Neuronal stem cell (in vitro differentiated cells): ENCODE data around the gene MXRA8.

Experiments
- DNase-seq: peaks from one replicate; pipeline ENCODE4 v3.0.0-alpha.2; 2013; ENCODE audit warnings: low spot score
- H2AFZ ChIP-seq: one replicate; pipeline ENCODE4 v1.6.1; 2013; ENCODE audit warnings: mild to moderate bottlenecking, low read length, inconsistent platforms
- H2AK5ac ChIP-seq: 2 replicates; pipeline ENCODE4 v1.6.1; 2013; ENCODE audit warnings: low read depth, mild to moderate bottlenecking, inconsistent platforms, low read length, moderate library complexity, mixed read lengths
- H2BK120ac ChIP-seq: 2 replicates; pipeline ENCODE4 v1.6.1; 2013; ENCODE audit warnings: low read depth, mild to moderate bottlenecking, inconsistent platforms, low read length, moderate library complexity, mixed read lengths
- H2BK12ac ChIP-seq: one replicate; pipeline ENCODE4 v1.6.1; 2013; ENCODE audit warnings: low read length, inconsistent platforms
- H2BK15ac ChIP-seq: 2 replicates; pipeline ENCODE4 v1.6.1; 2013; ENCODE audit warnings: mild to moderate bottlenecking, low read length, inconsistent platforms, mixed read lengths
- H2BK5ac ChIP-seq: one replicate; pipeline ENCODE4 v1.6.1; 2013; ENCODE audit warnings: inconsistent platforms, mild to moderate bottlenecking, low read length, moderate library complexity
- H3K14ac ChIP-seq: one replicate; pipeline ENCODE4 v1.6.1; 2013; ENCODE audit warnings: low read length, inconsistent platforms
- H3K18ac ChIP-seq: 2 replicates; pipeline ENCODE4 v1.6.1; 2013; ENCODE audit warnings: low read length, inconsistent platforms
- H3K23ac ChIP-seq: 2 replicates; pipeline ENCODE4 v1.6.1; 2013; ENCODE audit warnings: low read depth, mild to moderate bottlenecking, mixed read lengths, low read length, inconsistent platforms; ENCODE audit not compliant: poor library complexity
- H3K27ac ChIP-seq: replicated peaks from 3 replicates; pipeline ENCODE4 v1.5.1; 2013; ENCODE audit warnings: low read length, inconsistent platforms
- H3K27me3 ChIP-seq, 3 experiments: 2 replicates each; pipeline ENCODE4 v1.6.1; 2013; ENCODE audit warnings: low read length in 3 of 3, mild to moderate bottlenecking in 2 of 3, inconsistent platforms in 1 of 3, low read depth in 1 of 3, mixed read lengths in 1 of 3, moderate library complexity in 1 of 3; ENCODE audit not compliant: control insufficient read depth in 3 of 3, insufficient read depth in 3 of 3
- H3K36me3 ChIP-seq, 2 donors: replicated peaks in 1 of 2; 2 replicates each; pipeline ENCODE4 v1.6.1; 2013; ENCODE audit warnings: low read length in 2 of 2; ENCODE audit not compliant: control insufficient read depth in 2 of 2, insufficient read depth in 2 of 2
- H3K4ac ChIP-seq: 2 replicates; pipeline ENCODE4 v1.6.1; 2013; ENCODE audit warnings: inconsistent platforms, mild to moderate bottlenecking, low read length, moderate library complexity
- H3K4me1 ChIP-seq, 2 donors: 1 replicate in 1 of 2; 2 replicates in 1 of 2; pipeline ENCODE4 v1.6.1; 2013; ENCODE audit warnings: low read length in 2 of 2, low read depth in 1 of 2; ENCODE audit not compliant: control insufficient read depth in 2 of 2, insufficient read depth in 1 of 2
- H3K4me2 ChIP-seq: one replicate; pipeline ENCODE4 v1.6.1; 2013; ENCODE audit warnings: mild to moderate bottlenecking, low read length, inconsistent platforms; ENCODE audit not compliant: insufficient read depth, poor library complexity, severe bottlenecking
- H3K4me3 ChIP-seq, 2 donors: 2 replicates each; pipeline ENCODE4 v1.5.1; 2013; ENCODE audit warnings: low read length in 2 of 2, mild to moderate bottlenecking in 2 of 2, inconsistent platforms in 1 of 2, moderate library complexity in 1 of 2
- H3K79me1 ChIP-seq: one replicate; pipeline ENCODE4 v1.6.1; 2013; ENCODE audit warnings: low read depth, mild to moderate bottlenecking, inconsistent platforms, low read length, moderate library complexity
- H3K9ac ChIP-seq: one replicate; pipeline ENCODE4 v1.6.1; 2013; ENCODE audit warnings: mild to moderate bottlenecking, low read depth, low read length, inconsistent platforms; ENCODE audit not compliant: poor library complexity
- H3K9me3 ChIP-seq, 2 donors: replicated peaks in 1 of 2; 2 replicates each; pipeline versions ENCODE3 to v1.6.1; 2013; ENCODE audit warnings: low read length in 2 of 2, mild to moderate bottlenecking in 2 of 2, inconsistent platforms in 1 of 2, low read depth in 1 of 2, mixed read lengths in 1 of 2, moderate library complexity in 1 of 2; ENCODE audit not compliant: control insufficient read depth in 2 of 2, insufficient read depth in 1 of 2
- H4K8ac ChIP-seq: one replicate; pipeline ENCODE4 v1.6.1; 2013; ENCODE audit warnings: low read depth, mild to moderate bottlenecking, inconsistent platforms, low read length, moderate library complexity
- H4K91ac ChIP-seq: one replicate; pipeline ENCODE4 v1.6.1; 2013; ENCODE audit warnings: low read length, low read depth, mild to moderate bottlenecking, inconsistent platforms; ENCODE audit not compliant: poor library complexity
- WGBS, 2 donors: extraction: QIAGEN DNeasy Blood & Tissue Kit; methylation state at CpG; one replicate each; pipeline ENCODE4 v1.1.7; 2013; ENCODE audit warnings: missing lambda C conversion rate in 2 of 2, mixed read lengths in 1 of 2; ENCODE audit not compliant: insufficient read length in 2 of 2, insufficient replicate concordance in 1 of 2; ENCODE audit errors: extremely low coverage in 2 of 2; 5-methylcytosine and 5-hydroxymethylcytosine counted together

MXRA8 gene

GRCh38 chr1:1332031-1332755 is 26.2 kb downstream of the MXRA8 start:
- Histone ChIP-seq H3K14ac (peak overlapping the region; percentile 38), H4K91ac (no peak overlapping the region), H2BK15ac (no peak overlapping the region), H3K36me3 (peaks cover 13 to 28% of the 10 kb centered on the region in 2 donors), H3K27me3 (peaks cover 0 to 2% (median 0%) of the 10 kb centered on the region in 3 experiments), H2BK12ac (peak overlapping the region; percentile 6), H3K4me1 (peaks cover 8 to 11% of the 10 kb centered on the region in 2 donors), H2AK5ac (no peak overlapping the region), H3K4me3 (no peak overlapping the region), H4K8ac (peak overlapping the region; percentile 43), H2AFZ (no peak overlapping the region), H3K79me1 (peaks cover 14% of the 10 kb centered on the region), H3K23ac (peak overlapping the region; percentile 99), H3K9ac (peak overlapping the region; percentile 70), H2BK5ac (peak overlapping the region; percentile 13), H3K18ac (no peak overlapping the region), H3K9me3 (peaks cover 0 to 9% of the 10 kb centered on the region in 2 donors), H2BK120ac (no peak overlapping the region), H3K4me2 (no peak overlapping the region), H3K4ac (peak overlapping the region; percentile 53), H3K27ac (no peak overlapping the region)
- WGBS, 2 donors = no CpG with 5 or more reads among the region's 57 CpGs
- DNase-seq = no peak

- peak within 1 kb of the TSS; percentile 76 for H3K18ac ChIP-seq
- peak within 1 kb of the TSS in 1 of 2 donors; percentile 73 for H3K4me3 ChIP-seq
- H3K27me3 ChIP-seq = peaks cover 0 to 2% (median 0%) of the 10 kb centered on the region in 3 experiments
- H2BK5ac ChIP-seq = peak within 1 kb of the TSS; percentile 53
- H3K4me1 ChIP-seq = peaks cover 8 to 11% of the 10 kb centered on the region in 2 donors
- H2AK5ac ChIP-seq = peak within 1 kb of the TSS; percentile 7
- H2BK120ac ChIP-seq = peak within 1 kb of the TSS; percentile 61
- no peak within 1 kb of the TSS for H3K4me2 ChIP-seq
- H2AFZ ChIP-seq = no peak within 1 kb of the TSS
- DNase-seq = no peak
- peaks cover 0 to 9% of the 10 kb centered on the region in 2 donors for H3K9me3 ChIP-seq
- H3K9ac ChIP-seq = peak within 1 kb of the TSS; percentile 80
- peak within 1 kb of the TSS; percentile 82 for H3K14ac ChIP-seq
- H3K23ac ChIP-seq = peak within 1 kb of the TSS; percentile 99
- peak within 1 kb of the TSS; percentile 6 for H2BK12ac ChIP-seq
- H3K36me3 ChIP-seq = peaks cover 15 to 26% of the 10 kb centered on the region in 2 donors
- no CpG with 5 or more reads among the region's 41 CpGs for WGBS, 2 donors
- H3K79me1 ChIP-seq = peaks cover 14% of the 10 kb centered on the region
- peak within 1 kb of the TSS; percentile 37 for H2BK15ac ChIP-seq
- no peak within 1 kb of the TSS for H4K91ac ChIP-seq
- H4K8ac ChIP-seq = peak within 1 kb of the TSS; percentile 82
- peak within 1 kb of the TSS; percentile 53 for H3K4ac ChIP-seq
- no peak within 1 kb of the TSS for H3K27ac ChIP-seq
These were observed 27.0 kb downstream of the MXRA8 start, which contains the start of gene TAS1R3 for GRCh38 chr1:1331068-1331965. Gene TAS1R3, plus strand, starts transcription at chr1:1331280. Its CDS starts 66 bp downstream, at chr1:1331346.

GRCh38 chr1:1330366-1331067 is 27.8 kb downstream of the MXRA8 start:
- DNase-seq = no peak
- no CpG with 5 or more reads among the region's 15 CpGs for WGBS, 2 donors
- H3K36me3 ChIP-seq = peaks cover 15 to 32% of the 10 kb centered on the region in 2 donors

More at GRCh38 chr1:1330366-1331067, 27.8 kb downstream of the MXRA8 start:
- H2BK15ac ChIP-seq = peak overlapping the region; percentile 37
- peaks cover 0 to 2% (median 0%) of the 10 kb centered on the region in 3 experiments for H3K27me3 ChIP-seq
- peak overlapping the region; percentile 82 for H4K8ac ChIP-seq
- peaks cover 11 to 12% of the 10 kb centered on the region in 2 donors for H3K4me1 ChIP-seq
- H3K79me1 ChIP-seq = peaks cover 18% of the 10 kb centered on the region
- peaks cover 0 to 9% of the 10 kb centered on the region in 2 donors for H3K9me3 ChIP-seq
- H3K14ac ChIP-seq = peak overlapping the region; percentile 82
- no peak overlapping the region for H2AK5ac ChIP-seq
- H3K4me3 ChIP-seq = no peak overlapping the region
- H3K23ac ChIP-seq = peak overlapping the region; percentile 92
- no peak overlapping the region for H3K4ac ChIP-seq
- H3K27ac ChIP-seq = no peak overlapping the region
- peak overlapping the region; percentile 6 for H2BK12ac ChIP-seq
- peak overlapping the region; percentile 76 for H3K18ac ChIP-seq
- H4K91ac ChIP-seq = no peak overlapping the region
- no peak overlapping the region for H2BK120ac ChIP-seq
- H2AFZ ChIP-seq = no peak overlapping the region
- H3K9ac ChIP-seq = peak overlapping the region; percentile 80
- peak overlapping the region; percentile 53 for H2BK5ac ChIP-seq
- H3K4me2 ChIP-seq = no peak overlapping the region
